Sigmoid colon (tissue), 4 donors: Measurements from ENCODE around the gene VSTM2L.

Experiments
- POLR2A ChIP-seq, 2 donors: fragments of 450-650 bp; IDR thresholded peaks; one replicate each; pipeline ENCODE4 v1.6.1; 2016; ENCODE audit warnings: antibody characterized with exemption in 2 of 2, mild to moderate bottlenecking in 2 of 2, moderate library complexity in 2 of 2
- POLR2AphosphoS5 ChIP-seq, 4 donors: sonication (generic); formaldehyde crosslinking; IDR thresholded peaks; one replicate each; pipeline ENCODE4 v1.6.1; 2017; ENCODE audit warnings: antibody characterized with exemption in 4 of 4
- TF ChIP-seq, protein P1 (sequence below), 4 experiments: fragments of 450-650 bp in 3 of 4; fragments of 200-600 bp in 1 of 4; IDR thresholded peaks; one replicate each; pipeline ENCODE4 v1.5.1; 2016 to 2019; ENCODE audit warnings: antibody characterized with exemption in 4 of 4, mild to moderate bottlenecking in 3 of 4, moderate library complexity in 2 of 4

- TF ChIP-seq, protein P1, sequence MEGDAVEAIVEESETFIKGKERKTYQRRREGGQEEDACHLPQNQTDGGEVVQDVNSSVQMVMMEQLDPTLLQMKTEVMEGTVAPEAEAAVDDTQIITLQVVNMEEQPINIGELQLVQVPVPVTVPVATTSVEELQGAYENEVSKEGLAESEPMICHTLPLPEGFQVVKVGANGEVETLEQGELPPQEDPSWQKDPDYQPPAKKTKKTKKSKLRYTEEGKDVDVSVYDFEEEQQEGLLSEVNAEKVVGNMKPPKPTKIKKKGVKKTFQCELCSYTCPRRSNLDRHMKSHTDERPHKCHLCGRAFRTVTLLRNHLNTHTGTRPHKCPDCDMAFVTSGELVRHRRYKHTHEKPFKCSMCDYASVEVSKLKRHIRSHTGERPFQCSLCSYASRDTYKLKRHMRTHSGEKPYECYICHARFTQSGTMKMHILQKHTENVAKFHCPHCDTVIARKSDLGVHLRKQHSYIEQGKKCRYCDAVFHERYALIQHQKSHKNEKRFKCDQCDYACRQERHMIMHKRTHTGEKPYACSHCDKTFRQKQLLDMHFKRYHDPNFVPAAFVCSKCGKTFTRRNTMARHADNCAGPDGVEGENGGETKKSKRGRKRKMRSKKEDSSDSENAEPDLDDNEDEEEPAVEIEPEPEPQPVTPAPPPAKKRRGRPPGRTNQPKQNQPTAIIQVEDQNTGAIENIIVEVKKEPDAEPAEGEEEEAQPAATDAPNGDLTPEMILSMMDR (IDR thresholded peaks at IDR 0.05): no peak
- TF ChIP-seq POLR2A (IDR thresholded peaks at IDR 0.05) (no peak), POLR2AphosphoS5 (IDR thresholded peaks at IDR 0.05) (no peak)
Measured at GRCh38 chr20:37894454-37894853, 8.5 kb upstream of the VSTM2L start.
